Measurements from ENCODE around the gene CEP104. TPM values are rescaled to one million over a fixed set of nuclear protein-coding genes. Genes with fewer than 3 reads are reported as not detected.

CEP104 gene
- total and polyA plus RNA-seq, 2 donors (not counting 1 experiment from before 2014, with no cell fraction given): 25.4 to 28.9 TPM

DNA sequence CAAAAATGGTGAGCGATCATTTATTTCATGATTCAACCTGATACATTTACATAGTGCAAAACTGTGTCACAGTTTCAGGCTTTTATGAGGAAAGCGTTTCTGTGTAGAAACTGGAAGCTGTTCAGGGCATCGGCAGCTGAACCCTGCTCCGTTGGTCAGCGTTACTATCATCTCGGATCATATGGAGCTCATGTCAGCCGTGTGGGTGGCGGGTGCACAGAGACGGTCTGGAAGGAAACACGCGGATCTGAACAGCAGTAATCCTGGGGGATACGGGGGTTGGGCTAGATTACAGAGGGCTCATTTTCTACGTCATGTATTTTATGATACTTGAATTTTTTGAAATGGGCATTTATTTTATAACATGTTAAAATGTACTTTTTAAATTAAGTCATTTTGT, 28.0 kb upstream of the CEP104 start:
- Histone ChIP-seq H3K27ac (ENCODE audit: insufficient read depth, low read length) (no peak overlapping the region), H3K27me3 (ENCODE audit: control insufficient read depth, insufficient read depth, low read length) (no peaks in the 10 kb centered on the region), H3K4me2 (ENCODE audit: extremely low read depth, insufficient read depth, low read length) (no peak overlapping the region), H3K4me3 (replicated peaks in 1 of 4; ENCODE audit: control extremely low read depth in 1 of 4, insufficient read depth in 1 of 4, low read depth in 3 of 4, low read length in 4 of 4) (no peak overlapping the region), H3K9ac (ENCODE audit: insufficient read depth, low read length) (no peak overlapping the region), H3K36me3 (ENCODE audit: control insufficient read depth, insufficient read depth, low read length) (peaks cover 3% of the 10 kb centered on the region), H3K9me3 (ENCODE audit: control insufficient read depth, insufficient read depth, low read depth, low read length) (no peaks in the 10 kb centered on the region), H3K79me2 (ENCODE audit: control insufficient read depth, insufficient read depth, low read length) (no peaks in the 10 kb centered on the region), H3K4me1 (ENCODE audit: control insufficient read depth, extremely low read depth, insufficient read depth, low read length) (no peaks in the 10 kb centered on the region), H2AFZ (ENCODE audit: low read length) (no peak overlapping the region), H4K20me1 (ENCODE audit: control insufficient read depth, extremely low read depth, insufficient read depth, low read length) (no peaks in the 10 kb centered on the region)
- no peak for TF ChIP-seq CTCF (conservative IDR thresholded peaks at IDR 0.05 in 1 of 2, IDR thresholded peaks at IDR 0.05 in 1 of 2; ENCODE audit: low read depth in 1 of 2, low read length in 2 of 2)
- TF ChIP-seq EZH2 (IDR thresholded peaks at IDR 0.05; ENCODE audit: low read length, missing control alignments): no peak
- no peak for DNase-seq (ENCODE audit: low read depth in 2 of 2)

GRCh38 chr1:3883194-3883925, 26.3 kb upstream of the CEP104 start:
- DNase-seq (ENCODE audit: low read depth in 2 of 2): no peak

GRCh38 chr1:3881193-3881480, 24.1 kb upstream of the CEP104 start:
- H3K27me3 ChIP-seq (ENCODE audit: control insufficient read depth, insufficient read depth, low read length): no peaks in the 10 kb centered on the region
- H3K4me1 ChIP-seq (ENCODE audit: control insufficient read depth, extremely low read depth, insufficient read depth, low read length): no peaks in the 10 kb centered on the region
- no peak for DNase-seq (ENCODE audit: low read depth in 2 of 2)
- no peaks in the 10 kb centered on the region for H4K20me1 ChIP-seq (ENCODE audit: control insufficient read depth, extremely low read depth, insufficient read depth, low read length)
- no peaks in the 10 kb centered on the region for H3K36me3 ChIP-seq (ENCODE audit: control insufficient read depth, insufficient read depth, low read length)
- H3K9me3 ChIP-seq (ENCODE audit: control insufficient read depth, insufficient read depth, low read depth, low read length): no peaks in the 10 kb centered on the region
- TF ChIP-seq CTCF (conservative IDR thresholded peaks at IDR 0.05 in 1 of 2, IDR thresholded peaks at IDR 0.05 in 1 of 2; ENCODE audit: low read depth in 1 of 2, low read length in 2 of 2): no peak
- no peak for TF ChIP-seq EZH2 (IDR thresholded peaks at IDR 0.05; ENCODE audit: low read length, missing control alignments)
- H2AFZ ChIP-seq (ENCODE audit: low read length): no peak overlapping the region
- no peak overlapping the region for H3K9ac ChIP-seq (ENCODE audit: insufficient read depth, low read length)
- H3K27ac ChIP-seq (ENCODE audit: insufficient read depth, low read length): no peak overlapping the region
- no peaks in the 10 kb centered on the region for H3K79me2 ChIP-seq (ENCODE audit: control insufficient read depth, insufficient read depth, low read length)
- H3K4me2 ChIP-seq (ENCODE audit: extremely low read depth, insufficient read depth, low read length): no peak overlapping the region
- H3K4me3 ChIP-seq (replicated peaks in 1 of 4; ENCODE audit: control extremely low read depth in 1 of 4, insufficient read depth in 1 of 4, low read depth in 3 of 4, low read length in 4 of 4): no peak overlapping the region

More at GRCh38 chr1:3883194-3883925, 26.3 kb upstream of the CEP104 start:
- Histone ChIP-seq H4K20me1 (ENCODE audit: control insufficient read depth, extremely low read depth, insufficient read depth, low read length) (no peaks in the 10 kb centered on the region), H2AFZ (ENCODE audit: low read length) (no peak overlapping the region), H3K27me3 (ENCODE audit: control insufficient read depth, insufficient read depth, low read length) (no peaks in the 10 kb centered on the region), H3K9ac (ENCODE audit: insufficient read depth, low read length) (no peak overlapping the region), H3K36me3 (ENCODE audit: control insufficient read depth, insufficient read depth, low read length) (peaks cover 2% of the 10 kb centered on the region), H3K4me2 (ENCODE audit: extremely low read depth, insufficient read depth, low read length) (no peak overlapping the region), H3K79me2 (ENCODE audit: control insufficient read depth, insufficient read depth, low read length) (no peaks in the 10 kb centered on the region), H3K9me3 (ENCODE audit: control insufficient read depth, insufficient read depth, low read depth, low read length) (no peaks in the 10 kb centered on the region), H3K27ac (ENCODE audit: insufficient read depth, low read length) (no peak overlapping the region), H3K4me1 (ENCODE audit: control insufficient read depth, extremely low read depth, insufficient read depth, low read length) (no peaks in the 10 kb centered on the region), H3K4me3 (replicated peaks in 1 of 4; ENCODE audit: control extremely low read depth in 1 of 4, insufficient read depth in 1 of 4, low read depth in 3 of 4, low read length in 4 of 4) (no peak overlapping the region)
- TF ChIP-seq CTCF (conservative IDR thresholded peaks at IDR 0.05 in 1 of 2, IDR thresholded peaks at IDR 0.05 in 1 of 2; ENCODE audit: low read depth in 1 of 2, low read length in 2 of 2) (no peak), EZH2 (IDR thresholded peaks at IDR 0.05; ENCODE audit: low read length, missing control alignments) (no peak)

All from fibroblast of lung (primary cell).